Pons (tissue), 1 donor: ENCODE data around the gene SURF4.

Experiments
- DNase-seq: peaks from one replicate; pipeline ENCODE4 v3.0.0-alpha.2; 2016; ENCODE audit warnings: low spot score

Gene SURF4

DNA sequence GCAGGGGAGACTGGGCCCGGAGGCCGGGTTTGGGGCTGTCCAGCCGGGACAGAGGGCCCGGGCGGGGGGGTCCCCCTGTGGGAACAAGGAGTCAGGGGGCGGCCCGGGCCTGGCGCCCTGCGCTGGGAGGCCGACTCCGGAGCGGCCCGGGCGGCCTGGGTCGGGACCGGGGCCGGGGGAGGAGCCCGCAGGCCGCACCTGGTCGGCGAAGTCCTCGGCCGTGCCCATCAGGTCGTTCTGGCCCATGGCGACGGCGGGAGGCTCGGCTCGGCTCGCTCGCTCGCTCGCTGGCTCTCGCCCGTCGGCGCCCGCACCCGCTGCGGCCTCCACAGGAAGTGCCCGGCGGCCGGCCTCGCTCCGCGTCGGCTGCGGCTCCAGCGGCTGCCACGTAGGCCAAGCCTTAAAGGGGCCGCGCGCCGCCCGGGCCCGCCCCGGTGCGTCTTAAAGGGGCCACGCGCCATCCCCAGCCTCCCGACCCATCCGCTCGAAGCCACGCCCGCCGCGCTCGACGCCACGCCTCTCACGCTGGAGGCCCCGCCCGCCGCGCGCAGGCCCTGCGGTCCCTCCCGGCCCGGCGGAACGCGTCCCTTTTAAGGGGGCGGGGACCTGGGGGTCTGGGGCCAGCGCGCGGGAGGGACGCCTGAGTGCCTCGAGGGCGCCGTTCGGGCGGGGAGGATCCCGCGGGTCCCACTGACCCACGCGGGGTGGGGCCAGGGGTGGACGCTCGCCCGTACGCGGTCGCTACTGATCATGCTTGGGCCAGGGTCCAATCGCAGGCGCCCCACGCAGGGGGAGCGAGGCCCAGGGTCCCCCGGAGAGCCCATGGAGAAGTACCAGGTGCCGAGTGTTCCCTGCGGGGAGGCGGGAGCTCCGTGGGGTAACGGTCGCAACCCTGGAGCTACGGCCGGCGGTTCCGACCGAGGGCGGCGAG is at the start of gene SURF4, which contains the start of gene STKLD1:
SURF4 (minus strand) TSS at position 337 of the 931 bp plus-strand sequence; CDS start at position 246, 91 bp downstream.
STKLD1 (plus strand) TSS at position 643 of the 931 bp plus-strand sequence; CDS start at position 751, 108 bp downstream.
- DNase-seq, result peak; percentile 93

DNA sequence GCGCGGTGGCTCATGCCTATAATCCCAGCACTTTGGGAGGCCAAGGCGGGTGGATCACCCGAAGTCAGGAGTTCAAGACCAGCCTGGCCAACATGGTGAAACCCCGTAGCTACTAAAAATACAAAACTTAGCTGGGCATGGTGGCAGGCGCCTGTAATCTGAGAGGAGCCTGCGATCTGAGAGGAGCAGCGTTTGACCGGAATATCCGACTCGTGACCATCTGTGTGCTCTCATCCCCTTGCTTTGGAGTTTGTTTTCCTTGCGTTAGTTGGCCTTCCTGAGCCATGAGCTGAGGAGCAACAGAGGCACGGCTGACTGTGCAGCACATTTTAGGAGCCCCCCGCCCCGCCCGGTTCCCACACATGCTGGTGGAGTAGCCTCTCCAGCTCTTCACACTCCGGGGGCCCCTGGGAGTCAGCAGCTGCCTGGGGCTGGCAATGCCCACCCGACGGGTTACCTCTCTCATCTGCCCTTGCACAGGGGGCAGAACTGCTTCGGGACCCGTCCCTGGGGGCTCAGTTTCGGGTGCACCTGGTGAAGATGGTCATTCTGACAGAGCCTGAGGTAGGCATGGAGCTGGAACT is 49.3 kb upstream of the SURF4 start:
- DNase-seq, result no peak

DNA sequence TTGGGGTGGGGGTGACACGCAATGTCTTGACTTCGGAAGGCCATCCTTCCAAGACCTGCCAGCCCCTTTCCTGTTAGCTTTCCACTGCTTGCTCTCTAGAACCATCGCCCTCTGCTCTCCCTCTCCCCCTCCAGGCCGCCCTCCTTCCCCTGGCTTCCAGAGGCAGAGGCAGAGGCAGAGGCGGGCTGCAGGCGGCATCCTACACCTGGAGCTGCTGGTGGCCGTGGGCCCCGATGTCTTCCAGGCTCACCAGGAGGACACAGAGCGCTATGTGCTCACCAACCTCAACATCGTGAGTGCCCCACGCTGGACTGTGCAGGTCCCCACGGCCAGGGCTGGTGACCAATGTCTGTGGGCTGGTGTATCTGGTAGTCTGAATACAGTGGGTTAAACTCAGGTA is 48.3 kb upstream of the SURF4 start:
- no peak for DNase-seq

GRCh38 chr9:133423216-133423615 is 47.4 kb upstream of the SURF4 start:
- DNase-seq, result no peak

DNA sequence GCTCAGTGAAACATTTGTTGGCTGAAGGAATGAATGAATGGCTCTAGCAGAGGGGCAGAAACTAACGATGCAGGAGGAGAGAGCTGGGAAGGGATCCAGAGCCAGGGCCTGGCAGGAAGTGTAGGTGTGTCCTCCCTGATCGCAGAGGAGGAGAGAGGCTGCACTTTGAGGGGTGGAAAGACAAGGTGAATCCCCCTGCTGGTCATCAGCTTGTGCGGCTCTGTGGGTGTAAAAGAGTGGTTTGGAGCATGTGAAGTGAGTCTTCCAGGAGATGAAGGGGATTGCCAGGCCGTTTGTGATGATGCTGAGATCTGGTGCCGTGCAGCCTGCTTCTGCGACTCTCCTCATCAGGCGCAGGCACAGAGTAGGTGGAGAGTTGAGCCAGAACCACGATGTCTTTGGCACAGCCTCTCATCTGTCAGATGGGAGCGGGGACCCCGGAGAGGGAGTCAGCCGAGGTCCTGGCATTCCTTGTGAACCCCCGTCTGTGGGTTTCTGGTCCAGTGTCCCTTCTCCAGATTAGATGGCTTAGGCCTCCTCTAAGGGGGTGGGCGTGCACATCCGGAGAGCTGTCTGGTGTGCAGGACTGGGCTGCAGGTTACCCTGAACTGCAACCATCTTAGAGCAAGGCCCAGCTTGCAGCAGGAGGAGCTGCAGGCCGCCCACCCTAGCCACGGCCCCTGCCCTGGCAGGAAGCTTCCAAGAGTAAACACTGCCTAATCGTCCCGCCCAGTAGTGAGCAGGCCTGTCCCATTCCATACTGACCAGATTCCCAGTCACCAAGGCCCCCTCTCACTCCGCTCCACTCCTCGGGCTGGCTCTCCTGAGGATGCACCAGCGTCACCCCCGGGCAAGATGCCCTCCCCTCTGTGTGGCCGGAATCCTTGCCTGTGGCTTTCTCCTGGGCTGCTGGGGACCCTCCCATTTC is 46.0 kb upstream of the SURF4 start, which contains the start of gene ADAMTS13:
ADAMTS13 (plus strand) TSS at position 753 of the 928 bp plus-strand sequence; CDS start at position 830, 77 bp downstream.
- DNase-seq, result no peak

- DNase-seq, result no peak
Measured at GRCh38 chr9:133420392-133420827, 44.5 kb upstream of the SURF4 start.

- DNase-seq, result no peak
Measured at GRCh38 chr9:133419005-133419404, 43.1 kb upstream of the SURF4 start.

- DNase-seq, result peak; percentile 46
Measured at GRCh38 chr9:133417541-133418461, 41.9 kb upstream of the SURF4 start, which contains the start of gene REXO4. REXO4 (minus strand) TSS chr9:133418010; CDS start chr9:133417844, 166 bp downstream.

DNA sequence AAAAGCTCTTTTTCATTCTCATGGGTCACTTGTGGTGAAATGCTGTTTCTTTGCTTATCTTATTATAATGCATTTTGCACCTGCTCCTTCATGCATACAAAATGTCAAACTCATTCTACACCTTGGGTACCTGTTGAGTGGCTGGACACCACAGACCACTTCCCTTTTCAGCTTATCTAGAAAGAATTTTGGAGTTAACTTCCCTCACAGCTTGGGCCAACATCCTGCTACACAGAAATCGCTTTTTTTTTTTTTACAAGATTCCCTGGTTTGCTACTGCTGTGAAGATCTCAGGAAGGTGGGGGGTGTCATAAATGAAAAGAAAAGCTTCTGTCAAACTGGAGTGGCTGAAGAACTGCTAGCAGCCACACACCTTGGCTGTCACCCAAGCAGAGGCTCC is 39.3 kb upstream of the SURF4 start:
- no peak for DNase-seq

- DNase-seq, result no peak
Measured at GRCh38 chr9:133408042-133408441, 32.2 kb upstream of the SURF4 start.

DNA sequence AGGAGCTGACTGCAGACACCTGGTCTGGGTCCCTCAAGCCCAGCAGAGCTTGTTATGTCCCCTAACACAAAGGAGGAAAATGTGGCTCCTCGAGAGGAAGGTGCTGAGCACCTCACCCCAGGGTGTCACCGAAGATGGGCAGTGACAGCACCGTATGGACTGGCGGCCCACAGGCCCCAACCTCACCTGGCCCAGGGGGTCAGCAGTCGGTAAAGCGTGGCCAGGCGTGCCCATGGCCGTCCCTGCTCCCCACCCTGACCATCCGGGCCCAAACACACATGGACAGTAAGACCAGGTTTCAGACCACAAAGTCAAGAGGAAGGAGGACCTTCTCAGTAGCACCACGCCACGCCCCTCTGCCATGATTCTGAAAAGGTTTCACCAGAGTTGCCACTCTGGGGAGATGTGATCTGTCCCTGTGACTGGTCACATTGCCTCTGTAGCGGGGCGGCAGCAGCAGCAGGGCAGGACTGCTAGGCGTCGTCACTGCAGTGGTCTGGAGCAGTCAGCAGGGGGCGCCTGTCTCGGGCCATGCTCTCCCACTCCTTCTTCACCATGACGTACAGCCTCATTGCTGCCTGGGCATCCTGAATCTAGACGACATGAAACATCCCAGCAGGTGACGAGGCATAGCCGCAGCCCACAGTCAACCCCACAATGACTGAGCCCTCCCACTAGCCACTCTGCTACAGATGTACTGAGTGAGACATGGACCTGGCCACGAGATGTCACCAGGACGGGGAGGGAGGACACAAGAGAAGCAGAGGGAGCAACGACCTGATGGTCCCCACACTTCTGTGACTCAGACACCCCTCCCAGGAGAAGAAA is 30.8 kb upstream of the SURF4 start:
- DNase-seq, result peak; percentile 57

DNA sequence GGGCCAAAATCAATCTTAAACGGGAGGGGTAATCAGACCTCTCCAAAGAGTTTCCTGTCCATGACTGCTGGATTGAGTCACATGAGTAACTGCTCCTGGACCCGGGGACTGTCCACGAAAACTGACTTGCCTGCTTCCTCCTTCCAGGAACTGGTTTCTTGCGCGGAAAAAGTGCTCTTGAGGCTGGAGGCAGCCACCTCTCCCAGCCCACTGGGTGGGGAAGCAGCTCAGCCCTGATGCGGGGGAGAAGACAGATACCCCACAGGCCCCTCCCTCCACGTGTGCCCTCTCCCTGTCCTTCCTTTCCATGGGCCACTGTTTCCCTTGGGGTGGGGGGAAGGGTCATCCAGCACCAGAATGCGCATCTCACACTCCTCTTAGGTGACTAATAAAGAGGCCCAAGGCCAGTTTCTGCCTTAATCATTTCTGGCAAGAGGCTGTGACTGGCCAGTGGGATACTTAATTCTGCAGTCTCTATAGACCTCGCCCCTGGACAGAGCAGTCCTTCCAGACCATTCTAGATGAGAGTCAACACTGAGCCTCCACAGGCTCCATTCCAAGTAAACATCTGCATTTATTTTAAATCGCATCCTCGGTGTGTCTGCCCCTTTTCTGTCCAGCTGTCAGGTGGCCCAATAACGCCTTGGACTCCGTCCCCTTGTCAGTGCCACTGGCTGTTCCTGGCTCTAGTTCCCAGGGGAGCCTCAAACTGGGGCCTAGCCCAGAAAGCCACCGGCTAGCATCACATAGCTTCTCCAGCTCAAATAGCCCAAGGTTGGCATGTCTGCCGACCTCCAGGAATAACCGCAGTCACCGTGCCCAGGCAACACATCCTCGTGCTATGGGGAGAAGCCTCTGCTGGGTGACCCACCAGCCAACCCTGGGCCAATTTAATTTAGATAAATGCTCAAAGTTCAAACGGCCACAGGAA is 29.9 kb upstream of the SURF4 start:
- no peak for DNase-seq

GRCh38 chr9:133404454-133405002 is 28.7 kb upstream of the SURF4 start:
- no peak for DNase-seq

DNA sequence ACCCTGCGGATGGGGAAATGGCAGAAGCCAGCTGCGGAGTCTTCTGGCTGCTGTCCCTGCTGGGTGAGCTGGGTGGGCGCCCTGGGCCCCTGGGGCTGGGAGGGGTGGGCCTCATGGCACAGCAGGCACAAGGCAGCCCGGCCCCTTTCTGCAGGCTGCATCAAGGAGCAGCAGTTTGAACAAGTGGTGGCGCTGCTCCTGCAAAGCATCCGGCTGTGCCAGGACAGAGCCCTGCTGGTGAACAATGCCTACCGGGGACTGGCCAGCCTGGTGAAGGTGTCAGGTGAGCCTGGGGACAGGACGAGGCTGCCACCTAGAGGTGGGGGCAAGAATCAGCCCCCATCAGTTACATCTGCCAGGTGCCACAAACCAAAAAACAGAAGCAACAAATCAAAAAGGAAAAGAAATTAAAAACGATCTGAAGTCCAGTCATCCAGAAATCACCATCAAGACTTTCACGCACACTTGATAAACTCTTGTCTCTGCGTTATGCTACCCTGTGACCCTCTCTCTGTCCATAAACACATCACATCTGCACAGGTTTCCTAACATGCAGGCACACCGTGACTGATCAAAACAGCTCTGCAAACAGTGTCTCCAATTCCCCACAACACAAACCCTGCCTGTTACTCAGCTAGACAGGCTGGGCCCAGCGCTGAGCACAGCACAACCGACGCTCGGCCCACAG is 28.1 kb upstream of the SURF4 start:
- DNase-seq, result no peak

GRCh38 chr9:133402689-133403088 is 26.8 kb upstream of the SURF4 start:
- DNase-seq, result no peak

GRCh38 chr9:133401588-133401987 is 25.7 kb upstream of the SURF4 start:
- DNase-seq, result no peak

GRCh38 chr9:133400292-133400691 is 24.4 kb upstream of the SURF4 start:
- DNase-seq, result no peak

- DNase-seq, result no peak
Measured at GRCh38 chr9:133397895-133398294, 22.0 kb upstream of the SURF4 start.
